CD4-positive, alpha-beta memory T cell (primary cell): ENCODE data around the gene ZNF609. TPM values are rescaled to one million over a fixed set of nuclear protein-coding genes. Genes with fewer than 3 reads are reported as not detected.
A peak's percentile ranks its signal among the peaks of the same experiment; 100 is the strongest.

ENCODE experiments used
- CTCF ChIA-PET: fragments of 350-600 bp; sonication (Branson Sonifier 250); formaldehyde crosslinking; loops from one replicate; lab custom pipeline; 2021; ENCODE audit warnings: inconsistent platforms; ENCODE audit not compliant: partially characterized antibody; lab: Charles Lee
- POLR2A ChIA-PET: fragments of 350-600 bp; sonication (Branson Sonifier 250); formaldehyde crosslinking; loops from one replicate; lab custom pipeline; 2021; ENCODE audit not compliant: partially characterized antibody; lab: Charles Lee
- DNase-seq, 5 donors: peaks; one replicate each; pipeline versions ENCODE4 v3.0.0 to v3.0.0-alpha.2; 2020 to 2022; ENCODE audit warnings: mixed read lengths in 1 of 5
- H3K27ac ChIP-seq: one replicate; pipeline ENCODE4 v1.7.0; 2013; ENCODE audit warnings: low read depth, low read length
- H3K27me3 ChIP-seq: 2 replicates; pipeline ENCODE4 v1.7.0; 2013; ENCODE audit warnings: mild to moderate bottlenecking, low read length, moderate library complexity; ENCODE audit not compliant: insufficient read depth
- H3K36me3 ChIP-seq: 2 replicates; pipeline ENCODE4 v1.7.0; 2013; ENCODE audit warnings: mild to moderate bottlenecking, low read length, moderate library complexity; ENCODE audit not compliant: insufficient read depth
- H3K4me1 ChIP-seq: 2 replicates; pipeline ENCODE4 v1.7.0; 2013; ENCODE audit warnings: mild to moderate bottlenecking, low read length, moderate library complexity; ENCODE audit not compliant: insufficient read depth
- H3K4me3 ChIP-seq, 2 donors: one replicate each; pipeline ENCODE4 v1.7.0; 2013; ENCODE audit warnings: low read length in 2 of 2, mild to moderate bottlenecking in 1 of 2
- H3K9me3 ChIP-seq, 2 donors: one replicate each; pipeline ENCODE4 v1.7.0; 2013; ENCODE audit warnings: low read length in 2 of 2, control low read depth in 1 of 2; ENCODE audit not compliant: control insufficient read depth in 1 of 2
- H3K27ac Mint-ChIP-seq, 7 donors: one replicate each; pipeline ENCODE4 v1.8.0; 2020 to 2021; ENCODE audit warnings: mixed read lengths in 7 of 7, mild to moderate bottlenecking in 6 of 7, inconsistent platforms in 3 of 7, moderate library complexity in 3 of 7
- H3K27me3 Mint-ChIP-seq, 2 donors: one replicate each; pipeline ENCODE4 v1.8.0; 2020 to 2021; ENCODE audit warnings: mixed read lengths in 2 of 2
- H3K36me3 Mint-ChIP-seq, 2 donors: one replicate each; pipeline ENCODE4 v1.8.0; 2020 to 2021; ENCODE audit warnings: mixed read lengths in 2 of 2, inconsistent platforms in 1 of 2, mild to moderate bottlenecking in 1 of 2
- H3K4me1 Mint-ChIP-seq, 4 donors: one replicate each; pipeline ENCODE4 v1.8.0; 2020 to 2021; ENCODE audit warnings: mixed read lengths in 4 of 4, mild to moderate bottlenecking in 1 of 4
- H3K4me3 Mint-ChIP-seq, 8 donors: one replicate each; pipeline ENCODE4 v1.8.0; 2020 to 2021; ENCODE audit warnings: mixed read lengths in 8 of 8, mild to moderate bottlenecking in 7 of 8, moderate library complexity in 6 of 8, inconsistent platforms in 3 of 8
- H3K9me3 Mint-ChIP-seq, 8 donors: one replicate each; pipeline ENCODE4 v1.8.0; 2020 to 2021; ENCODE audit warnings: mixed read lengths in 8 of 8, mild to moderate bottlenecking in 5 of 8, inconsistent platforms in 3 of 8, moderate library complexity in 1 of 8
- intact Hi-C: fragments of 100-400 bp; cut with micrococcal nuclease; formaldehyde crosslinking; loops from one replicate; pipeline ENCODE4 v1.15.1; 2023
- polyA plus RNA-seq, 2 donors: library from polyadenylated mRNA; unstranded; fragments of 300-500 nt; fragmentation: Illumina TruSeq; gene quantifications; one replicate each; pipeline ENCODE4 v1.2.3, GENCODE V29; 2021
- total RNA-seq, 2 experiments: library from RNA; stranded (reverse); gene quantifications; one replicate each; pipeline ENCODE4 v1.2.3, GENCODE V29; 2021

Gene ZNF609
- total and polyA plus RNA-seq, 4 experiments from 2014 or later = 1.4 to 56.9 (median 35.1) TPM

GRCh38 chr15:64454282-64454681 lies 6.1 kb upstream of the ZNF609 start:
- peak overlapping the region in 1 of 7 donors; percentile 22 for H3K27ac Mint-ChIP-seq
- Histone ChIP-seq H3K4me3 (no peak overlapping the region), H3K9me3 (no peaks in the 10 kb centered on the region), H3K27me3 (no peaks in the 10 kb centered on the region), H3K36me3 (no peaks in the 10 kb centered on the region), H3K4me1 (no peaks in the 10 kb centered on the region), H3K27ac (no peak overlapping the region)
- peaks cover 7 to 25% of the 10 kb centered on the region in 2 donors for H3K36me3 Mint-ChIP-seq
- ChIA-PET CTCF (interaction anchor here (0.5 kb wide), 1 partner anchor 453 kb away, joined by 3 read pairs; no protein-coding TSS in a partner anchor), POLR2A (no interaction called here)
- H3K4me1 Mint-ChIP-seq = peaks cover 7 to 34% (median 18%) of the 10 kb centered on the region in 4 donors
- DNase-seq = no peak
- H3K9me3 Mint-ChIP-seq = no peaks in the 10 kb centered on the region
- H3K27me3 Mint-ChIP-seq = no peaks in the 10 kb centered on the region
- intact Hi-C loops = no loop called here
- no peak overlapping the region for H3K4me3 Mint-ChIP-seq

GRCh38 chr15:64455961-64456371 lies 4.4 kb upstream of the ZNF609 start:
- Histone ChIP-seq H3K4me1 (peaks cover 9% of the 10 kb centered on the region), H3K9me3 (no peaks in the 10 kb centered on the region), H3K4me3 (no peak overlapping the region), H3K27ac (no peak overlapping the region), H3K27me3 (no peaks in the 10 kb centered on the region), H3K36me3 (no peaks in the 10 kb centered on the region)
- DNase-seq = no peak
- Mint-ChIP-seq H3K36me3 (peaks cover 3 to 24% of the 10 kb centered on the region in 2 donors), H3K9me3 (peaks cover 0 to 1% (median 0%) of the 10 kb centered on the region in 8 donors), H3K4me3 (peak overlapping the region in 1 of 8 donors; percentile 50), H3K4me1 (peaks cover 12 to 40% (median 24%) of the 10 kb centered on the region in 4 donors), H3K27ac (peak overlapping the region; percentile 4 to 85 (median 54)), H3K27me3 (no peaks in the 10 kb centered on the region)
- ChIA-PET CTCF (no interaction called here), POLR2A (no interaction called here)
- intact Hi-C loops = no loop called here

- Mint-ChIP-seq H3K4me3 (no peak overlapping the region), H3K4me1 (peaks cover 16 to 46% (median 29%) of the 10 kb centered on the region in 4 donors), H3K27me3 (no peaks in the 10 kb centered on the region), H3K36me3 (peaks cover 3 to 28% of the 10 kb centered on the region in 2 donors), H3K27ac (peak overlapping the region in 5 of 7 donors; percentile 4 to 69 (median 47)), H3K9me3 (peaks cover 0 to 1% (median 0%) of the 10 kb centered on the region in 8 donors)
- no peaks in the 10 kb centered on the region for H3K27me3 ChIP-seq
- no peaks in the 10 kb centered on the region for H3K36me3 ChIP-seq
- ChIA-PET CTCF (interaction anchor here (0.9 to 1.5 kb wide), 2 partner anchors 47 to 197 kb away, joined by 3 to 4 read pairs; no protein-coding TSS in a partner anchor), POLR2A (interaction anchor here (0.7 kb wide), 1 partner anchor 27 kb away, joined by 4 read pairs; no protein-coding TSS in a partner anchor)
- DNase-seq = no peak
- H3K4me1 ChIP-seq = peaks cover 12% of the 10 kb centered on the region
- H3K27ac ChIP-seq = no peak overlapping the region
- no peak overlapping the region for H3K4me3 ChIP-seq
- intact Hi-C loops = no loop called here
- no peaks in the 10 kb centered on the region for H3K9me3 ChIP-seq
These were observed 3.7 kb upstream of the ZNF609 start for GRCh38 chr15:64456634-64457108.

GRCh38 chr15:64459066-64459781 lies 1.2 kb upstream of the ZNF609 start:
- ChIA-PET POLR2A (interaction anchor here (0.8 to 3.6 kb wide), 12 partner anchors 9 to 444 kb away, joined by 3 to 32 read pairs (median 3); partner anchors contain the start of gene TRIP4), CTCF (interaction anchor here (0.9 to 1.9 kb wide), 4 partner anchors 29 to 194 kb away, joined by 3 to 11 read pairs (median 4); no protein-coding TSS in a partner anchor)
- Histone ChIP-seq H3K36me3 (no peaks in the 10 kb centered on the region), H3K4me1 (peaks cover 37% of the 10 kb centered on the region), H3K4me3 (no peak overlapping the region), H3K27ac (peak overlapping the region; percentile 60), H3K9me3 (no peaks in the 10 kb centered on the region), H3K27me3 (no peaks in the 10 kb centered on the region)
- Mint-ChIP-seq H3K27me3 (no peaks in the 10 kb centered on the region), H3K9me3 (peaks cover 0 to 1% (median 0%) of the 10 kb centered on the region in 8 donors), H3K4me1 (peaks cover 33 to 61% (median 45%) of the 10 kb centered on the region in 4 donors), H3K27ac (peak overlapping the region; percentile 86 to 95 (median 94)), H3K36me3 (peaks cover 3 to 16% of the 10 kb centered on the region in 2 donors), H3K4me3 (peak overlapping the region; percentile 85 to 94 (median 91))
- DNase-seq = no peak
- intact Hi-C loops = no loop called here

- Mint-ChIP-seq H3K27ac (peak overlapping the region; percentile 75 to 96 (median 92)), H3K9me3 (peaks cover 0 to 1% (median 0%) of the 10 kb centered on the region in 8 donors), H3K27me3 (no peaks in the 10 kb centered on the region), H3K36me3 (peaks cover 6 to 14% of the 10 kb centered on the region in 2 donors), H3K4me3 (peak overlapping the region; percentile 88 to 96 (median 94)), H3K4me1 (peaks cover 42 to 71% (median 56%) of the 10 kb centered on the region in 4 donors)
- Histone ChIP-seq H3K27ac (peak overlapping the region; percentile 60), H3K4me1 (peaks cover 53% of the 10 kb centered on the region), H3K27me3 (no peaks in the 10 kb centered on the region), H3K36me3 (no peaks in the 10 kb centered on the region), H3K9me3 (no peaks in the 10 kb centered on the region), H3K4me3 (peak overlapping the region; percentile 49 to 72)
- ChIA-PET CTCF (interaction anchor here (1.5 to 1.9 kb wide), 3 partner anchors 33 to 192 kb away, joined by 4 to 11 read pairs (median 5); partner anchors contain the start of gene TRIP4), POLR2A (interaction anchor here (0.7 to 3.6 kb wide), 15 partner anchors 13 to 442 kb away, joined by 3 to 32 read pairs (median 3); partner anchors contain the start of gene TRIP4)
- peak; percentile 27 to 46 (median 33) for DNase-seq
- intact Hi-C loops = loop anchor here (1.0 to 2.0 kb wide), 3 partner anchors 31 to 74 kb away; partner anchors contain the start of gene TRIP4
These were observed 644 bp downstream of the ZNF609 start for GRCh38 chr15:64460724-64461720.

- Histone ChIP-seq H3K36me3 (no peaks in the 10 kb centered on the region), H3K4me3 (peak overlapping the region; percentile 49 to 72), H3K27ac (peak overlapping the region; percentile 52), H3K9me3 (no peaks in the 10 kb centered on the region), H3K27me3 (no peaks in the 10 kb centered on the region), H3K4me1 (peaks cover 60% of the 10 kb centered on the region)
- peak in 2 of 5 donors; percentile 7 to 11 for DNase-seq
- peak overlapping the region; percentile 88 to 96 (median 94) for H3K4me3 Mint-ChIP-seq
- peaks cover 3 to 15% of the 10 kb centered on the region in 2 donors for H3K36me3 Mint-ChIP-seq
- intact Hi-C loops = loop anchor here (1.0 to 2.0 kb wide), 3 partner anchors 31 to 74 kb away; partner anchors contain the start of gene TRIP4
- peaks cover 46 to 75% (median 60%) of the 10 kb centered on the region in 4 donors for H3K4me1 Mint-ChIP-seq
- H3K27ac Mint-ChIP-seq = peak overlapping the region; percentile 85 to 96 (median 92)
- POLR2A ChIA-PET = interaction anchor here (0.7 to 3.6 kb wide), 6 partner anchors 31 to 74 kb away, joined by 3 to 32 read pairs (median 4); partner anchors contain the start of gene TRIP4
- peaks cover 0 to 1% (median 0%) of the 10 kb centered on the region in 8 donors for H3K9me3 Mint-ChIP-seq
- H3K27me3 Mint-ChIP-seq = no peaks in the 10 kb centered on the region
- CTCF ChIA-PET = interaction anchor here (1.5 to 1.6 kb wide), 2 partner anchors 74 to 191 kb away, joined by 4 to 5 read pairs; partner anchors contain the start of gene TRIP4
These were observed 1.4 kb downstream of the ZNF609 start for GRCh38 chr15:64461721-64462162.
